ENCODE data around the gene ADGRF1. TPM values are rescaled to one million over a fixed set of nuclear protein-coding genes. Genes with fewer than 3 reads are reported as not detected.
A peak's percentile ranks its signal among the peaks of the same experiment; 100 is the strongest.
"Not testable (repeated sequence)": the region's sequence is repeated elsewhere in the genome, so short reads cannot be mapped to it uniquely, and the experiment has no call there.

The ADGRF1 gene
- 10 to 100 TPM; 25.5 to 47.9 TPM for polyA plus RNA-seq

DNA sequence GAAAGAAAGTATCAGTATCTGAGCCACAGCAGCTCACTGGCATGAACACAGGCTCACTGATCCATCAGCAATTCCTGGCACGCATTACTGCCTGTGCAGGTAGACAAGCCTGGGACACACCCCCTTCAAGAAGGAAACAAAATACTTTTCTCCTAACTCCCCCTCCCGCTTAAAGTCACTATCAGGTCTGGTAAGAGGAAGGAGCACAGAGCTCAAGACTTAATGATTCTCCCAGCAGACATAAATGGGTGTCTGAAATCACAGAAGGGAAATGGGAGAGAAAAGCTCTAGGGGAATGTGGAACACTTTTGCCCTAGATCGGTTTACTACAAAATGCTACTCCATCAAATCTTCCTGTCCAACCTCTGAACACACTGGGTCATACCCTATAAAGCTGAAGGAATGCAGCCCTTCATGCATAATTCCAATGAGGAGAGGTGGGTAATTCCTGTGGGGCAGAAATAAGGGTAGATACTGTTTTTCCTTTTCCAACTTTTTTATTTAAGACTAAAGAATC is at the start of gene ADGRF1:
Gene ADGRF1 (minus strand): TSS at position 58 of the 517 bp plus-strand sequence. CDS start 13,271 bp downstream, outside the sequence.
- WGBS, 2 donors, result 50 to 54% methylated on average over 3 of the region's 3 CpGs
- no peaks in the 10 kb centered on the region for H3K9me3 ChIP-seq (ENCODE audit: control insufficient read depth in 2 of 2, insufficient read depth in 1 of 2, low read depth in 1 of 2, low read length in 1 of 2)
- peak within 1 kb of the TSS; percentile 82 to 85 for H3K27ac ChIP-seq (ENCODE audit: low read depth in 2 of 2, low read length in 1 of 2)
- H3K4me3 ChIP-seq (ENCODE audit: low read depth in 1 of 2, low read length in 2 of 2), result peak within 1 kb of the TSS in 1 of 2 donors; percentile 44
- H3K36me3 ChIP-seq (ENCODE audit: control insufficient read depth in 2 of 2, insufficient read depth in 2 of 2, low read length in 1 of 2), result no peaks in the 10 kb centered on the region
- H3K4me1 ChIP-seq (ENCODE audit: control insufficient read depth in 2 of 2, insufficient read depth in 2 of 2, low read length in 1 of 2), result peaks cover 0 to 2% of the 10 kb centered on the region in 2 donors
- H3K27me3 ChIP-seq (ENCODE audit: control insufficient read depth in 1 of 2, insufficient read depth in 2 of 2, low read length in 2 of 2), result no peaks in the 10 kb centered on the region

DNA sequence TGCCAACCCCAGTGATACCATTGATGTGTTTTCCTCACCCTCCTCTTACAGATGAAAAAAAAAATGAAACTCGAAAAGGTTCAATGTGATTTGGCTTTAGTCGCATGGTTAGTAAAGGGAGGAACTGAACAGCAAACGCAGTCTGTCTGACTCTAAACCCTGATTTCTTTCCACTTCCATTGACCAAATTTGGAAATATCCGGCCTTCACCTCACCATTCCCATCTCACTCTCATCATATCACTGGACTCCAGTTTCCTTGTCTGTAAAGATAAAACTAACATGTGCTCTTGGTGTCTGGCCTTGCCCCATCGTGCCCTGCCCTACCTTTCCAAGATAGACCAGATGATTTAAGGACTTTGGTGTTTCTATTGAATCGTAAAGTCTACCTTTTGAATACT is 48.7 kb upstream of the ADGRF1 start:
- Histone ChIP-seq H3K9me3 (ENCODE audit: control insufficient read depth in 2 of 2, insufficient read depth in 1 of 2, low read depth in 1 of 2, low read length in 1 of 2) (no peaks in the 10 kb centered on the region), H3K36me3 (ENCODE audit: control insufficient read depth in 2 of 2, insufficient read depth in 2 of 2, low read length in 1 of 2) (no peaks in the 10 kb centered on the region), H3K4me3 (ENCODE audit: low read depth in 1 of 2, low read length in 2 of 2) (no peak overlapping the region), H3K27ac (ENCODE audit: low read depth in 2 of 2, low read length in 1 of 2) (no peak overlapping the region), H3K27me3 (ENCODE audit: control insufficient read depth in 1 of 2, insufficient read depth in 2 of 2, low read length in 2 of 2) (no peaks in the 10 kb centered on the region), H3K4me1 (ENCODE audit: control insufficient read depth in 2 of 2, insufficient read depth in 2 of 2, low read length in 1 of 2) (peaks cover 2 to 5% of the 10 kb centered on the region in 2 donors)
- 84 to 89% methylated on average over 6 of the region's 6 CpGs for WGBS, 2 donors

DNA sequence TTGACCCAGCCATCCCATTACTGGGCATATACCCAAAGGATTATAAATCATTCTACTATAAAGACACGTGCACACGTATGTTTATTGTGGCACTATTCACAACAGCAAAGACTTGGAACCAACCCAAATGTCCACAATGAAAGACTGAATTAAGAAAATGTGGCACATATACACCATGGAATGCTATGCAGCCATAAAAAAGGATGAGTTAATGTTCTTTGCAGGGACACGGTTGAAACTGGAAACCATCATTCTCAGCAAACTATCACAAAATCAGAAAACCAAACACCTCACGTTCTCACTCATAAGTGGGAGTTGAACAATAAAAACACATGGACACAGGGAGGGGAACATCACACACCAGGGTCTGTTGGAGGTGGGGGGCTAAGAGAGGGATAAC is 47.3 kb upstream of the ADGRF1 start:
- H3K36me3 ChIP-seq (ENCODE audit: control insufficient read depth in 2 of 2, insufficient read depth in 2 of 2, low read length in 1 of 2); H3K27ac ChIP-seq (ENCODE audit: low read depth in 2 of 2, low read length in 1 of 2); H3K9me3 ChIP-seq (ENCODE audit: control insufficient read depth in 2 of 2, insufficient read depth in 1 of 2, low read depth in 1 of 2, low read length in 1 of 2); H3K27me3 ChIP-seq (ENCODE audit: control insufficient read depth in 1 of 2, insufficient read depth in 2 of 2, low read length in 2 of 2); H3K4me1 ChIP-seq (ENCODE audit: control insufficient read depth in 2 of 2, insufficient read depth in 2 of 2, low read length in 1 of 2); H3K4me3 ChIP-seq (ENCODE audit: low read depth in 1 of 2, low read length in 2 of 2): not testable (repeated sequence)
- WGBS, 2 donors, result 56 to 69% methylated on average over 4 of the region's 4 CpGs

DNA sequence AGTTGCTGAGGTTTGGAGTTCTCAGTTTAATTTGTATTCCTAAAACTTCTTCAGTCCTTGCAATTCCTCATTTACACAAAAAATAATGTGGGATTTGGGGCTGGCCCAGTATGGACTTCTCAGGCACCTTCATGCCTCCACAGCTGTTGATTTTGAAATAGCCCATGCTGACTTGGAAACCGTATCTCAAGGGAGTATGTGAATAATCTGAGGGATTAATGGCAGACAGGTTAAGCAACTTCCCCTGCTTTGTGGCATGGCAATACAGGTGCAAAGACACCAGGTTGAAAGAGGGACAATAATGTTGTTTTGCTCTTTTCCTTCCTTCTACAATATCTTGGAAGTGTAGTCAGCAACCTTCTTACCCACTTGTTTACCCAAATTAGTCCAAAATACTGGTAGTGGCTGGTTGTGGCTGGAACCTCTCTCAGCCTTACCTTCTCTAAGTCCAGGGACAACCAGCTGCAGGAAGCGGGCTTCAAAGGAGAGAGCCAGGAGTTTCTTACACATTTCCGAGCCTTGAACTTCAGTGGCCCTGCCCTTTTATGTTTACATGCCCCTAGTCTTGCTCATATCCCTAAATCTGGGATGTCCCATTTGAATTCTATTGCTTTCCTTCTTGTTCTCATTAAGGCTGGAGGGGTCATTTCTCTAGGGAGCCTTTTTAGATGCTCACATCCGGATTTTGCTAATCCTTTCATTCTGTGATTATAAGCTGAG is 44.1 kb upstream of the ADGRF1 start:
- no peaks in the 10 kb centered on the region for H3K27me3 ChIP-seq (ENCODE audit: control insufficient read depth in 1 of 2, insufficient read depth in 2 of 2, low read length in 2 of 2)
- H3K9me3 ChIP-seq (ENCODE audit: control insufficient read depth in 2 of 2, insufficient read depth in 1 of 2, low read depth in 1 of 2, low read length in 1 of 2), result no peaks in the 10 kb centered on the region
- 60 to 65% methylated on average over 4 of the region's 4 CpGs for WGBS, 2 donors
- H3K36me3 ChIP-seq (ENCODE audit: control insufficient read depth in 2 of 2, insufficient read depth in 2 of 2, low read length in 1 of 2), result no peaks in the 10 kb centered on the region
- no peak overlapping the region for H3K27ac ChIP-seq (ENCODE audit: low read depth in 2 of 2, low read length in 1 of 2)
- H3K4me1 ChIP-seq (ENCODE audit: control insufficient read depth in 2 of 2, insufficient read depth in 2 of 2, low read length in 1 of 2), result peaks cover 0 to 9% of the 10 kb centered on the region in 2 donors
- H3K4me3 ChIP-seq (ENCODE audit: low read depth in 1 of 2, low read length in 2 of 2), result no peak overlapping the region

DNA sequence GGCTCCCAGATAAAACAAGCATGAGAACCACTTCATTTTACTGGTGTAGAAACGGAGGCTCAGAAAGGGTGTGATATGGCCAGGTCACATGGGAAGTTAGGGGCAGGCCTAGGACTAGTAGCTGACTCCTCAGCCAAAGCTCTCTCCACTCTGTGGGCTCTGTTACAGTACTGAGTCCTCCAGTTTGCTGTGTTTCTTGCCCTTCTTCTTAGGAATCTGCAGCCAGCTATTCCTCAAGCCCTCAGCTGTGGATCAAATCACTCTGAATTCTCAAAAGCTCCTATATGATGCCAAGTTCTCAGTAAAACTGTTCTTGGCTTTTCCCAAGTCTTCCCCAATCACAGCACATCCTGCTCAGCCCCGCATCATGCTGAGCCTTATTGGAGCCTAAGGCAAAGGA is 42.5 kb upstream of the ADGRF1 start:
- no peak overlapping the region for H3K4me3 ChIP-seq (ENCODE audit: low read depth in 1 of 2, low read length in 2 of 2)
- no peaks in the 10 kb centered on the region for H3K36me3 ChIP-seq (ENCODE audit: control insufficient read depth in 2 of 2, insufficient read depth in 2 of 2, low read length in 1 of 2)
- peaks cover 0 to 9% of the 10 kb centered on the region in 2 donors for H3K4me1 ChIP-seq (ENCODE audit: control insufficient read depth in 2 of 2, insufficient read depth in 2 of 2, low read length in 1 of 2)
- H3K27me3 ChIP-seq (ENCODE audit: control insufficient read depth in 1 of 2, insufficient read depth in 2 of 2, low read length in 2 of 2), result no peaks in the 10 kb centered on the region
- no peaks in the 10 kb centered on the region for H3K9me3 ChIP-seq (ENCODE audit: control insufficient read depth in 2 of 2, insufficient read depth in 1 of 2, low read depth in 1 of 2, low read length in 1 of 2)
- peak overlapping the region in 1 of 2 donors; percentile 3 for H3K27ac ChIP-seq (ENCODE audit: low read depth in 2 of 2, low read length in 1 of 2)
- WGBS, 2 donors, result 73 to 76% methylated on average over 2 of the region's 2 CpGs

DNA sequence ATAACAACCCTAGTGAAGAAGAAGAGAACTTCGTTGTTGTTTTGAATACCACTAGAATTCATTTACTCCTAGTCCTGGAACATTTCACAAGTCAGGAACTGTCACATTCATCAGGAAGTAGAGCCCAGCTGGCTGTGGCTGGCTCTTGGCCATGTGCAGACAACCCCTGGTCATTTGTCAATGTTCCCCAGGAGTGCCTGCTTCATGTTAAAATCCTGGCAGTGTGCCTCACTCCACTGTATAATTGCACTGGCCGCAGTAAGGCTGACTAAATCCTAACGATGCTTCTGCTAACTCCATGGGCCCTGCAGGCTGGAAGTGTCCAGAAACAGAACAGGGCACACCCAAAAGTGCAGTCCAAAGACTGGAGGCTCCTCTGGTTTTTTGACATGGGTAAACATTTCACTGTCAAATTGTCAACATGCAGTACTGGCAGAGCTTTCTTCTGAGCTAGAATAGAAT is 41.5 kb upstream of the ADGRF1 start:
- Histone ChIP-seq H3K27ac (ENCODE audit: low read depth in 2 of 2, low read length in 1 of 2) (no peak overlapping the region), H3K4me3 (ENCODE audit: low read depth in 1 of 2, low read length in 2 of 2) (no peak overlapping the region)
- WGBS, 2 donors, result 6 to 7% methylated on average over 3 of the region's 3 CpGs

DNA sequence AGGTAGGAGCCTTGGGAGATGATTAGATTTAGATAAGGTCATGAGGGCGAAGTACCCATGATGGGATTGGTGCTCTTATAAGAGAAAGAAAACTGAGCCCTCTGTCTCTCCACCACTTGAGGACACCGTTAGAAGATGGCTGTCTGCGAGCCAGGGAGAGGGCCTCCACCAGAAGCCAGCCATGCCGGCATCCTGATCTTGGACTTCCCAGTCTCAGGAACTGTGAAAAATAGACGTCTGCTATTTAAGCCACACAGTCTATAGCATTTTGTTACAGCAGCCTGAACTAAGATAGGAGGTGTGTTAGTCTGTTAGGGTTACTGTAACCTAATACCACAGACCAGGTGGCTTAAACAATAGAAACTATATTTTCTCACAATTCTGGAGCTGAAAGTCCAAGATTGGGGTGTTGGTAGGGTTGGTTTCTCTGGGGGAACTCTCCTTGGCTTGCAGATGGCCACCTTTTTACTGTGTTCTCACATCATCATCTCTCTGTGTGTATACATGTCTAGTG is 38.0 kb upstream of the ADGRF1 start:
- no peaks in the 10 kb centered on the region for H3K36me3 ChIP-seq (ENCODE audit: control insufficient read depth in 2 of 2, insufficient read depth in 2 of 2, low read length in 1 of 2)
- no peaks in the 10 kb centered on the region for H3K27me3 ChIP-seq (ENCODE audit: control insufficient read depth in 1 of 2, insufficient read depth in 2 of 2, low read length in 2 of 2)
- no peak overlapping the region for H3K4me3 ChIP-seq (ENCODE audit: low read depth in 1 of 2, low read length in 2 of 2)
- WGBS, 2 donors, result 90 to 94% methylated on average over 5 of the region's 5 CpGs
- no peak overlapping the region for H3K27ac ChIP-seq (ENCODE audit: low read depth in 2 of 2, low read length in 1 of 2)
- H3K9me3 ChIP-seq (ENCODE audit: control insufficient read depth in 2 of 2, insufficient read depth in 1 of 2, low read depth in 1 of 2, low read length in 1 of 2), result no peaks in the 10 kb centered on the region
- peaks cover 0 to 4% of the 10 kb centered on the region in 2 donors for H3K4me1 ChIP-seq (ENCODE audit: control insufficient read depth in 2 of 2, insufficient read depth in 2 of 2, low read length in 1 of 2)

More for the DNA sequence above, 41.5 kb upstream of the ADGRF1 start:
- Histone ChIP-seq H3K9me3 (ENCODE audit: control insufficient read depth in 2 of 2, insufficient read depth in 1 of 2, low read depth in 1 of 2, low read length in 1 of 2) (no peaks in the 10 kb centered on the region), H3K36me3 (ENCODE audit: control insufficient read depth in 2 of 2, insufficient read depth in 2 of 2, low read length in 1 of 2) (no peaks in the 10 kb centered on the region), H3K4me1 (ENCODE audit: control insufficient read depth in 2 of 2, insufficient read depth in 2 of 2, low read length in 1 of 2) (peaks cover 0 to 9% of the 10 kb centered on the region in 2 donors), H3K27me3 (ENCODE audit: control insufficient read depth in 1 of 2, insufficient read depth in 2 of 2, low read length in 2 of 2) (no peaks in the 10 kb centered on the region)

DNA sequence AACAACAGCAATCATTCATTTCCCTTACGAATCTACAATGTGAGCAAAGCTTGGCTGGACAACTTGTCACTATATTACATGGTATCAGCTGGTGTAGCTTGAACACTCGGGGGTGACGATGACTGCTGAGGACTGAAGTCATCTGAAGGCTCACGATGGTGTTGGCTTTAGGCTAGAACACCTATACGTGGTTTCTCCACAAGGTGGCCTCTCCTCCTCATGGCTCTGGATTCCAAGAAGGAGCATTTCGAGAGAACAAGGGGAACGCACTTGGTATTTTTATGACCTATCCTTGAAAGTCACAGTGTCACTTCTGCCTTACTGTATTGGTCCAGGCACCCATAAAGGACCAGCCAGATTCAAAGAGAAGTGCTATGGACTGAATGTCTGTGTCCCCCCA is 37.5 kb upstream of the ADGRF1 start:
- H3K27me3 ChIP-seq (ENCODE audit: control insufficient read depth in 1 of 2, insufficient read depth in 2 of 2, low read length in 2 of 2), result no peaks in the 10 kb centered on the region
- no peaks in the 10 kb centered on the region for H3K36me3 ChIP-seq (ENCODE audit: control insufficient read depth in 2 of 2, insufficient read depth in 2 of 2, low read length in 1 of 2)
- H3K4me1 ChIP-seq (ENCODE audit: control insufficient read depth in 2 of 2, insufficient read depth in 2 of 2, low read length in 1 of 2), result peaks cover 0 to 4% of the 10 kb centered on the region in 2 donors
- no peak overlapping the region for H3K4me3 ChIP-seq (ENCODE audit: low read depth in 1 of 2, low read length in 2 of 2)
- H3K27ac ChIP-seq (ENCODE audit: low read depth in 2 of 2, low read length in 1 of 2), result no peak overlapping the region
- no peaks in the 10 kb centered on the region for H3K9me3 ChIP-seq (ENCODE audit: control insufficient read depth in 2 of 2, insufficient read depth in 1 of 2, low read depth in 1 of 2, low read length in 1 of 2)
- 89 to 91% methylated on average over 7 of the region's 7 CpGs for WGBS, 2 donors

DNA sequence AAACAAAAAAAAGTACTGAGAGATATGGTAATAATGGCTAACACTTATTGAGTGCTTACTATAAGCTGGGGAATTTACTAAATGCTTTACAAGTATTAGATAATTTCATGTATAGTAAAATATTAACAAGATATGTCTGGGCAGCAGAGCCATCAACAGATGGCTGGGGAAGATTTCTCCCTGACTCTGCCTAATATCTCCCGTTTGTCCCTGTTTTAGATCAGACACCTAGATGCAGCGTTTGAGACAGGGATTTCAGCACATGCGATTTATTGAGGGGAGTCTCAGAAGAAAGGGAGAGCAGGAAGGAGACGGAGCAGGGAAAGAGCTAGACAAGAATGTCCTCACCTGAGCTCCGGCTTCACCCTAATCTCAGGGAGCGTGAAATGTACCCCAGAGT is 36.9 kb upstream of the ADGRF1 start:
- Histone ChIP-seq H3K9me3 (ENCODE audit: control insufficient read depth in 2 of 2, insufficient read depth in 1 of 2, low read depth in 1 of 2, low read length in 1 of 2) (no peaks in the 10 kb centered on the region), H3K4me3 (ENCODE audit: low read depth in 1 of 2, low read length in 2 of 2) (no peak overlapping the region), H3K27me3 (ENCODE audit: control insufficient read depth in 1 of 2, insufficient read depth in 2 of 2, low read length in 2 of 2) (no peaks in the 10 kb centered on the region), H3K4me1 (ENCODE audit: control insufficient read depth in 2 of 2, insufficient read depth in 2 of 2, low read length in 1 of 2) (peaks cover 0 to 4% of the 10 kb centered on the region in 2 donors), H3K36me3 (ENCODE audit: control insufficient read depth in 2 of 2, insufficient read depth in 2 of 2, low read length in 1 of 2) (no peaks in the 10 kb centered on the region), H3K27ac (ENCODE audit: low read depth in 2 of 2, low read length in 1 of 2) (no peak overlapping the region)
- WGBS, 2 donors, result 80 to 86% methylated on average over 6 of the region's 6 CpGs

All from esophagus (tissue), 2 donors.